Measurements from ENCODE around the gene IPP. TPM values are rescaled to one million over a fixed set of nuclear protein-coding genes. Genes with fewer than 3 reads are reported as not detected.

The IPP gene
- total and polyA plus RNA-seq, 2 of the 4 experiments (the other 2 are of a cell fraction), result 4.6 to 10.6 TPM

DNA sequence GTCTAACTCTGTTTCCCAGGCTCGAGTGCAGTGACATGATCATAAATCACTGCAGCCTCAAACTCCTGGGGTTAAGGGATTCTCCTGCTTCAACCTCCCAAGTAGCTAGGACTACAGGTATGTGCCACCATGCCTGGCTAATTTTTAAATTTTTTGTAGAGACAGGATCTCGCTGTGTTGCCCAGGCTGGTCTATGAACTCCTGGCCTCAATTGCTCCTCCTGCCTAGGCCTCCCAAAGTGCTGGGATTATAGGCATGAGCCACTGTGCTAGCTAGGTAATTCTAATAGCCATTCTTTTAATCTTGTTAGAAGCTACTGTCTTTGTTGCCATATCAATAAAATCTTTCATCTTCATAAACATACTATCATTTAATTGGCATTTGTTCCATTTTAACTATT, 39.1 kb upstream of the IPP start:
- TF ChIP-seq, protein P1, sequence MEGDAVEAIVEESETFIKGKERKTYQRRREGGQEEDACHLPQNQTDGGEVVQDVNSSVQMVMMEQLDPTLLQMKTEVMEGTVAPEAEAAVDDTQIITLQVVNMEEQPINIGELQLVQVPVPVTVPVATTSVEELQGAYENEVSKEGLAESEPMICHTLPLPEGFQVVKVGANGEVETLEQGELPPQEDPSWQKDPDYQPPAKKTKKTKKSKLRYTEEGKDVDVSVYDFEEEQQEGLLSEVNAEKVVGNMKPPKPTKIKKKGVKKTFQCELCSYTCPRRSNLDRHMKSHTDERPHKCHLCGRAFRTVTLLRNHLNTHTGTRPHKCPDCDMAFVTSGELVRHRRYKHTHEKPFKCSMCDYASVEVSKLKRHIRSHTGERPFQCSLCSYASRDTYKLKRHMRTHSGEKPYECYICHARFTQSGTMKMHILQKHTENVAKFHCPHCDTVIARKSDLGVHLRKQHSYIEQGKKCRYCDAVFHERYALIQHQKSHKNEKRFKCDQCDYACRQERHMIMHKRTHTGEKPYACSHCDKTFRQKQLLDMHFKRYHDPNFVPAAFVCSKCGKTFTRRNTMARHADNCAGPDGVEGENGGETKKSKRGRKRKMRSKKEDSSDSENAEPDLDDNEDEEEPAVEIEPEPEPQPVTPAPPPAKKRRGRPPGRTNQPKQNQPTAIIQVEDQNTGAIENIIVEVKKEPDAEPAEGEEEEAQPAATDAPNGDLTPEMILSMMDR (conservative IDR thresholded peaks at IDR 0.05; ENCODE audit: low read depth, low read length), result no peak
- DNase-seq (no peak), ATAC-seq (ENCODE audit: low read depth) (no peak)
- no TSS peak for BruUV-seq (replicated peaks)
- no peak overlapping the region for H3K9ac ChIP-seq (ENCODE audit: low read depth, low read length)
- H2AFZ ChIP-seq (replicated peaks; ENCODE audit: low read length, poor library complexity), result no peak overlapping the region
- in situ Hi-C loops (cut with MboI; ENCODE audit: low sequenced_read_pairs), result no loop called here
- H3K36me3 ChIP-seq (ENCODE audit: control insufficient read depth, insufficient read depth, low read length), result no peaks in the 10 kb centered on the region
- no peak overlapping the region for H2BK15ac ChIP-seq (ENCODE audit: low read depth, low read length)
- no peak overlapping the region for H3K14ac ChIP-seq (replicated peaks; ENCODE audit: low read depth, low read length)
- H3K23ac ChIP-seq (ENCODE audit: low read depth, low read length), result no peak overlapping the region
- H3K79me1 ChIP-seq (ENCODE audit: low read depth in 1 of 2, low read length in 2 of 2), result no peaks in the 10 kb centered on the region
- no CpG with 5 or more reads among the region's 2 CpGs for WGBS, 2 experiments (ENCODE audit: extremely low coverage in 2 of 2, insufficient read length in 1 of 2)
- H3K18ac ChIP-seq (ENCODE audit: low read depth, low read length), result no peak overlapping the region
- H3K27me3 ChIP-seq (ENCODE audit: control insufficient read depth, insufficient read depth, low read length), result peaks cover 2% of the 10 kb centered on the region; the same call in 1 of the 2 replicates
- no peak overlapping the region for H4K91ac ChIP-seq (ENCODE audit: insufficient read depth, low read depth, low read length)
- no peak overlapping the region for H2AK5ac ChIP-seq (ENCODE audit: low read depth, low read length)
- H3K4me1 ChIP-seq (ENCODE audit: control insufficient read depth, insufficient read depth, low read length), result no peaks in the 10 kb centered on the region
- H3K4me3 ChIP-seq (ENCODE audit: insufficient read depth, low read depth, low read length), result no peak overlapping the region
- H2AK9ac ChIP-seq (replicated peaks; ENCODE audit: low read depth, low read length, poor library complexity), result no peak overlapping the region
- ChIA-PET CTCF (interaction anchor here (0.6 kb wide), 1 partner anchor 251 kb away, joined by 3 read pairs; no protein-coding TSS in a partner anchor), POLR2A (ENCODE audit: unreplicated experiment) (interaction anchor here (0.7 kb wide), 1 partner anchor 13 kb away, joined by 10 read pairs; no protein-coding TSS in a partner anchor)
- H4K5ac ChIP-seq (ENCODE audit: low read depth, low read length), result no peak overlapping the region
- intact Hi-C loops (cut with micrococcal nuclease), result no loop called here
- dilution Hi-C loops (cut with HindIII; ENCODE audit: low sequenced_read_pairs, unreplicated experiment), result no loop called here
- no peaks in the 10 kb centered on the region for H4K20me1 ChIP-seq (ENCODE audit: insufficient read depth, low read length)
- no peak overlapping the region for H3K4ac ChIP-seq (ENCODE audit: low read depth, low read length)
- H2BK5ac ChIP-seq (ENCODE audit: low read depth, low read length, poor library complexity, severe bottlenecking), result no peak overlapping the region
- H3K9me3 ChIP-seq (ENCODE audit: control insufficient read depth, insufficient read depth, low read length), result no peaks in the 10 kb centered on the region
- H4K8ac ChIP-seq (ENCODE audit: low read depth in 2 of 2, low read length in 2 of 2), result no peak overlapping the region
- no peak overlapping the region for H2BK20ac ChIP-seq (ENCODE audit: low read depth, low read length)
- H3K27ac ChIP-seq (ENCODE audit: insufficient read depth, low read length), result no peak overlapping the region
- no peak overlapping the region for H3K56ac ChIP-seq (ENCODE audit: extremely low read depth, insufficient read depth, low read length)
- H2BK120ac ChIP-seq (ENCODE audit: low read depth, low read length), result no peak overlapping the region
- no peak overlapping the region for H3K4me2 ChIP-seq (ENCODE audit: low read depth, low read length)
- no peaks in the 10 kb centered on the region for H3K9me1 ChIP-seq (ENCODE audit: insufficient read depth, low read length)
